Suprapubic skin (tissue), 4 donors: ENCODE measurements around the gene SLC25A6.

Experiments used
- EP300 ChIP-seq: sonication (generic); formaldehyde crosslinking; IDR thresholded peaks from one replicate; pipeline ENCODE4 v1.6.1; 2017; ENCODE audit warnings: antibody characterized with exemption
- POLR2A ChIP-seq, 2 donors: fragments of 450-650 bp; IDR thresholded peaks; one replicate each; pipeline ENCODE4 v1.6.1; 2017; ENCODE audit warnings: antibody characterized with exemption in 2 of 2, mild to moderate bottlenecking in 2 of 2, moderate library complexity in 2 of 2
- POLR2AphosphoS5 ChIP-seq, 3 donors: sonication (generic); formaldehyde crosslinking; IDR thresholded peaks; one replicate each; pipeline ENCODE4 v1.6.1; 2017; ENCODE audit warnings: antibody characterized with exemption in 3 of 3
- TF ChIP-seq, protein P1 (sequence below), 2 donors: fragments of 200-600 bp in 1 of 2; fragments of 450-650 bp in 1 of 2; sonication (generic) in 1 of 2; IDR thresholded peaks; one replicate each; pipeline ENCODE4 v1.5.1; 2016 to 2019; ENCODE audit warnings: antibody characterized with exemption in 2 of 2, mild to moderate bottlenecking in 1 of 2, moderate library complexity in 1 of 2

DNA sequence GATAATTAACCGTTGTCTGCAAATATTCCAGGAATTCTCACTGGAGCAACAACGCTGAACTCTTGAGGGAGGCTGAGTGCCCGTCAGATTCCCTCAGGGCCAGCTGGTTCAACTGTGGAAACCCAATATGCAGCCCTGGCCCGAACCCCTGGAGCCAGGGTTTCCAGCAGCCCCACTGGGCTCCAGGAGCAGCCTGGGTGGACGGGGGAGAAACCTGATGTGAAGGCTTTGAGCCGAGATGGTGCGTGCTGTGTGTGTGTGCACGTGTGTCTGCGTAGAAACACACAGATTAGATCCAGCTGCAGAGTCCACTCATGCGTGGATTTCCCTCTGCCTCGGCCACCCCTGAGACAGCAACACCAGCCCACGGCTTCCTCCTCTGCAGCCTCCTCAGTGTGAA is 19.4 kb upstream of the SLC25A6 start:
- TF ChIP-seq POLR2A (IDR thresholded peaks at IDR 0.05) = no peak
- TF ChIP-seq, protein P1, sequence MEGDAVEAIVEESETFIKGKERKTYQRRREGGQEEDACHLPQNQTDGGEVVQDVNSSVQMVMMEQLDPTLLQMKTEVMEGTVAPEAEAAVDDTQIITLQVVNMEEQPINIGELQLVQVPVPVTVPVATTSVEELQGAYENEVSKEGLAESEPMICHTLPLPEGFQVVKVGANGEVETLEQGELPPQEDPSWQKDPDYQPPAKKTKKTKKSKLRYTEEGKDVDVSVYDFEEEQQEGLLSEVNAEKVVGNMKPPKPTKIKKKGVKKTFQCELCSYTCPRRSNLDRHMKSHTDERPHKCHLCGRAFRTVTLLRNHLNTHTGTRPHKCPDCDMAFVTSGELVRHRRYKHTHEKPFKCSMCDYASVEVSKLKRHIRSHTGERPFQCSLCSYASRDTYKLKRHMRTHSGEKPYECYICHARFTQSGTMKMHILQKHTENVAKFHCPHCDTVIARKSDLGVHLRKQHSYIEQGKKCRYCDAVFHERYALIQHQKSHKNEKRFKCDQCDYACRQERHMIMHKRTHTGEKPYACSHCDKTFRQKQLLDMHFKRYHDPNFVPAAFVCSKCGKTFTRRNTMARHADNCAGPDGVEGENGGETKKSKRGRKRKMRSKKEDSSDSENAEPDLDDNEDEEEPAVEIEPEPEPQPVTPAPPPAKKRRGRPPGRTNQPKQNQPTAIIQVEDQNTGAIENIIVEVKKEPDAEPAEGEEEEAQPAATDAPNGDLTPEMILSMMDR (IDR thresholded peaks at IDR 0.05) = no peak
- no peak for TF ChIP-seq POLR2AphosphoS5 (IDR thresholded peaks at IDR 0.05)
- TF ChIP-seq EP300 = no peak
